PFSK-1 (cell line): Measurements from ENCODE around the gene PTGER1.

Source experiments
- POLR2AphosphoS5 ChIP-seq: IDR thresholded peaks from 2 replicates; pipeline ENCODE4 v1.6.1; 2012; ENCODE audit warnings: low read depth, mild to moderate bottlenecking, control low read depth, low read length, moderate library complexity
- TF ChIP-seq, protein P1 (sequence below), 2 experiments: IDR thresholded peaks; 2 replicates each; pipeline versions ENCODE4 v1.6.1 to v1.8.0; 2011 to 2012; ENCODE audit warnings: low read depth in 2 of 2, low read length in 2 of 2, control low read depth in 1 of 2, inconsistent platforms in 1 of 2, mild to moderate bottlenecking in 1 of 2, moderate library complexity in 1 of 2; ENCODE audit not compliant: insufficient read depth in 1 of 2

DNA sequence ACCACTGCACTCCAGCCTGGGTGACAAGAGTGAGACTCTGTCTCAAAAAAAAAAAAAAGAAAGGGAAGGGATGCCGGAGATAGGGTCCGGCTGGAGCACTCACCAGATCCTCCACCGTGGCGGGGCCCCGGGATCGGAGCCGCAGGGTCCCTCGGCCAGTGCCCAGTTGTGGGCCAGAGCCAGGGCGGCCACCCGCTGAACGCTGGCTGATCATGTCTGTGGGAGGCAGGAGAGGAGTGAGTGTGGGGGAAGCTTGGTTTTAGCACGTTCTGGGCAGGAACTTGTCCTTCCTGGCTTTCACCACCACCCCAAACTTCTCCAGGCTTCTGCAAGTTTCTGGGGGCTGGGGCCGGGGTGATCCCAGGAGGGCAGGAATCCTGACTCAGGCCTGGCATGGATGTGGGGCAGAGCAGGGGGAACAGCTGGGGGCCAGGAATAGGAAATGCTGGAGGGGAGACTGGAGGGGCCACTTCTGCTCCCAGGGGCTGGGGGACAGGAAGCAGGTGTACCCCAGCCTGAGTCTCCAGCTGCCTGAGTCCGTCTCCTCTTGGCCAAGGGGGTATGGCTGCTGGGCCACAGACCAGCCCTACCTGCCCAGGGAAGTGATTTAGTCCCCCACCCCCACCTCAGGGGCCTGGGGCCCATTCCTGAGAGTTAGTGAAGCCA lies 4.3 kb upstream of the PTGER1 start:
- TF ChIP-seq, protein P1, sequence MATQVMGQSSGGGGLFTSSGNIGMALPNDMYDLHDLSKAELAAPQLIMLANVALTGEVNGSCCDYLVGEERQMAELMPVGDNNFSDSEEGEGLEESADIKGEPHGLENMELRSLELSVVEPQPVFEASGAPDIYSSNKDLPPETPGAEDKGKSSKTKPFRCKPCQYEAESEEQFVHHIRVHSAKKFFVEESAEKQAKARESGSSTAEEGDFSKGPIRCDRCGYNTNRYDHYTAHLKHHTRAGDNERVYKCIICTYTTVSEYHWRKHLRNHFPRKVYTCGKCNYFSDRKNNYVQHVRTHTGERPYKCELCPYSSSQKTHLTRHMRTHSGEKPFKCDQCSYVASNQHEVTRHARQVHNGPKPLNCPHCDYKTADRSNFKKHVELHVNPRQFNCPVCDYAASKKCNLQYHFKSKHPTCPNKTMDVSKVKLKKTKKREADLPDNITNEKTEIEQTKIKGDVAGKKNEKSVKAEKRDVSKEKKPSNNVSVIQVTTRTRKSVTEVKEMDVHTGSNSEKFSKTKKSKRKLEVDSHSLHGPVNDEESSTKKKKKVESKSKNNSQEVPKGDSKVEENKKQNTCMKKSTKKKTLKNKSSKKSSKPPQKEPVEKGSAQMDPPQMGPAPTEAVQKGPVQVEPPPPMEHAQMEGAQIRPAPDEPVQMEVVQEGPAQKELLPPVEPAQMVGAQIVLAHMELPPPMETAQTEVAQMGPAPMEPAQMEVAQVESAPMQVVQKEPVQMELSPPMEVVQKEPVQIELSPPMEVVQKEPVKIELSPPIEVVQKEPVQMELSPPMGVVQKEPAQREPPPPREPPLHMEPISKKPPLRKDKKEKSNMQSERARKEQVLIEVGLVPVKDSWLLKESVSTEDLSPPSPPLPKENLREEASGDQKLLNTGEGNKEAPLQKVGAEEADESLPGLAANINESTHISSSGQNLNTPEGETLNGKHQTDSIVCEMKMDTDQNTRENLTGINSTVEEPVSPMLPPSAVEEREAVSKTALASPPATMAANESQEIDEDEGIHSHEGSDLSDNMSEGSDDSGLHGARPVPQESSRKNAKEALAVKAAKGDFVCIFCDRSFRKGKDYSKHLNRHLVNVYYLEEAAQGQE (IDR thresholded peaks at IDR 0.05; ENCODE audit: insufficient read depth in 1 of 2, low read depth in 2 of 2, low read length in 2 of 2): no peak
- TF ChIP-seq POLR2AphosphoS5: no peak
